Measurements from ENCODE around the gene FBXO17.
"Not testable (repeated sequence)": the region's sequence is repeated elsewhere in the genome, so short reads cannot be mapped to it uniquely, and the experiment has no call there.

The FBXO17 gene

GRCh38 chr19:38979812-38980211 is 4.3 kb upstream of the FBXO17 start:
- no peak for DNase-seq (ENCODE audit: low spot score)

DNA sequence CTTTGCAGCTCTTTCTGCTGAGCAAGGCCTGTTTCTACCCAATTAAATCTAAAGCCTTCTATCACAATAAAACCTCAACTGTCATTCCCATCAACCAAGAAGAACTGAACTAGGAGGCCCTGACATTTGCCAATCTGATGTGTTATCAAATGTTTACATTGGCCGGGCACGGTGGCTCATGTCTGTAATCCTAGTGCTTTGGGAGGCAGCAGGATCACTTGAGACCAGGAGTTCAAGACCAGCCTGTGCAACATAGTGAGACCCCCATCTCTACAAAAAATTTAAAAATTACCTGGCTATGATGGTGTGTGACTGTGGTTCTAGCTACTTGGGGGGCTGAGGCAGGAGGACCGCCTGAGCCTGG is 2.8 kb upstream of the FBXO17 start:
- no peak for DNase-seq (ENCODE audit: low spot score)

DNA sequence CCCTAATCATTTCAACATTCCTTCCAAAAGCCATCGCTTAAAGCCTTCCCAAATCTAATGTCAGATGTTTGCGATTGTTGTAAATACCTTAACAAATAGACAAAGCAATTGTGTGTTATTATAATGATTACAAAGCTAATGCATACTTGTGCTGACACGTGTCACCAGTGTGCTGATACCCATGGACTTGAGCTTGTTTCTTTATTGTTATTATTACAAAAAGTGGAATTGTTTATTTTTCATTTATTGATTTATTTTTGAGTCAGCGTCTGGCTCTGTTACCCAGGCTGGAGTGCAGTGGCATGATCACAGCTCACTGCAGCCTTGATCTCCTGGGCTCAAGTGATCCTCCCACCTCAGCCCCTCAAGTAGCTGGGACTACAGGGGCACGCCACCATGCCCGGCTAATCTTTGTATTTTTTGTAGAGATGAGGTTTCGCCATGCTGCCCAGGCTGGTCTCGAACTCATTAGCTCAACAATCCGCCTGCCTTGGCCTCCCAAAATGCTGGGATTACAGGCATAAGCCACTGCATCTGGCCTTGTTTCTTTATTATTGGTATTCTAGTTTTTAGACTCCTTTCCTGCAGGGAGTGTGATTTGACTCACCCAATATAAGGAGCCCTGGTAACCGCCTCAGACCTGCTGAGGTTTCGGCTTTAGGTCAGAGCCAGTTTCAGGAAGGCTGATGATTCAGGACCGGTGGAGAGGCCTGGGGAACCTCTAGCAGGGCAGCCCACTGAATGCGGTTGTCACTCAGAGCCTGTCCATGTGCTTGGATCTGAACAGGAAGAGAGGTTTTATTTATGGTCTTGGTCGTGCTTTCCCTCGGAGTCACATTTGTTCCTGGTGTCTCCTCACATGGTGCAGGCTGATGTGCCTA is 2.1 kb upstream of the FBXO17 start:
- DNase-seq (ENCODE audit: low spot score): no peak

DNA sequence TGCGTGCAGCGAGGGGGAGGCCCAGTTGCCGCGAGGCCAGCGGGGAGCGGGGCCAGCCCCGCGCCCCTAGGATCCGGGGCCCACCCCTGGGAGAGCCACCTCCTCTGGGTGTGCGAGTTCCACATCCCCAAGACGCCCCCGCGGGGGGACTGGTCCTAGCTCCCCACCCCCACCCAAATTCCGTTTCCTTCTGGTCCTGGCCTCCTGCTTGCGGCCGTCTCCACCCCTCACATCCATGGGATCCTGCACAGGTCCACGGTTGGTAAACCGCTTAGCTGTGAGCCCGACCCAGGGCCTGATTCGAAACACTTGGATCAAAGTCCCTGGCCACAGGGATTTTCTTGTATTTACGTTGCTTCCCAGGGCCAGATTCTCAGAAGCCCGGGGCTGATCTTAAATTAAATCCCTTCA is 324 bp upstream of the FBXO17 start:
- peak; percentile 82 for DNase-seq (ENCODE audit: low spot score)

DNA sequence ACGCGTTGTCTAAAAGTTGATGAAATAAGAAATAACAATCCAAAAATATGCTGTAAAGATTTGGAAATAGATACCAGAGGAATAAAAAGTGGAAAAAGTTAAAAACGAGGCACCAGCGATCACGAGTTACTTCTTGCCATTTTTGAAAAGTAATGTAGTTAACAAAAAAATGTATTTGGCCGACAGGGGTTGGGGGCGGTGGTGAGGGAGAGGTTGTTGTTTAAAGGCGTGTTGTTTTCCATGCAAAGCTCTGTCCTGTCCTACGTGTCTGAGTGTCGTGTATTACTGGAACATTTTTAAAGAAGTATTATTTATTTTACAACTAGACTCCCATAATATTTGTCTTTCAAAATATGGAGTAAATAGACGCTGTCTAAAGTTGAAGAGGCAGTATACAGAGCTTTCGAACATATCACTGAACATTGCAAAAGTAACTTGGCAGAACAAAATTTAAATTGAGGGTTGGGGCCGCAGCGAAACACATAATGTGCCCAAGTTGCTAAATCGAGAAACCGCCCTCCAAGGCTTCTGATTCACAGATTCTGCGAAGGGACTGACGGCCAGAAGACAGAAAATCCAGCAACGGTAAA is 823 bp downstream of the FBXO17 start:
- DNase-seq (ENCODE audit: low spot score): no peak

GRCh38 chr19:38971672-38972071 is 3.9 kb downstream of the FBXO17 start:
- no peak for DNase-seq (ENCODE audit: low spot score)

DNA sequence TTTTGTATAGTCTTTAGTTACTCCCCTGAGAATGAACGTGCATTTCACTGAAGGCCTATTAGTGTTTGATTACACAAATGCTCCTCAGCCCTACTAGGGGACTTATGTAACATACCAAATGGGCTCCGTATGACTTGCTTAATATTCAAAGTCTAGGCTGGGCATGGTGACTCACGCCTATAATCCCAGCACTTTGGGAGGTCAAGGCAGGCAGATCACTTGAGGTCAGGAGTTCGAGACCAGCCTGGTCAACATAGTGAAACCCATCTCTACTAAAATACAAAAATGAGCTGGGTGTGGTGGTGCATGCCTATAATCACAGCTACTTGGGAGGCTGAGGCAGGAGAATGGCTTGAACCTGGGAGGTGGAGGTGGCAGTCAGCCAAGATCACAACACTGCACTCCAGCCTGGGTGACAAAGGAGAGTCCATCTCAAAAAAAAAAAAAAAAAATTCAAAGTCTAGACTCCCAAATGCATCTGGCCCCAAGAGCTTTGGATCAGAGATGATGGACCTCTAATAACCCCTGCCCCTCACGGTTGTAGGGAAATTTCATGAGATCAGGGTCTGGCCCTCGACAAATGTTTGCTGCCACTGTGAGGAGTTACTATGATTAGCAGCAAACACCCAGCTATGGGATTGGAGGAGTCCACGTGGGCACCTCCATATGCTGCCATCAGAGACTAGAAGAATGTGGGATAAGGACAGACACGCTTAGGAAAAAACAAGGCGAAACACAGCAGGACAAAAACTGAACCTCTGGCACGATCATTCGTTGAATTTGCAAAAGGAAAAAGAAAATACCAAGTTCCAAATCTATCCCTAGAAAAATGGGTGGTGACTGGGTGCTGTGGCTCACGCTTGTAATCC is 4.6 kb downstream of the FBXO17 start:
- DNase-seq (ENCODE audit: low spot score): no peak

- not testable (repeated sequence) for DNase-seq (ENCODE audit: low spot score)
Measured at GRCh38 chr19:38966149-38966548, 9.4 kb downstream of the FBXO17 start.

GRCh38 chr19:38964738-38965137 is 10.8 kb downstream of the FBXO17 start:
- no peak for DNase-seq (ENCODE audit: low spot score)

DNA sequence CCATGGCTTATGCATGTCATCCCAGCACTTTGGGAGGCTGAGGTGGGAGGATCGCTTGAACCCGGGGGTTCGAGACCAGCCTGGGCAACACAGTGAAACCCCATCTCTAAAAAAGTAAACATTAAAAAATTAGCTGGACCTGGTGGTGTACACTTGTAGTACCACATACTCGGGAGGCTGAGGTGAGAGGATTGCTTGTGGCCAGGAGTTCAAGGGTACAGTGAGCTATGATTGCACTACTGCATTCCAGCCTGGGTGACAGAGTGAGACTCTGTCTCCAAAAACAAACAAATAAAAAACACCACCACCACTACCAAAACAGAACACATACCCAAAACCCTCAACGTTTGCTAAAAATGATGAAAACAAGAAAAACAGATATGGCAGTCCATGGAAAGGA is 15.9 kb downstream of the FBXO17 start:
- DNase-seq (ENCODE audit: low spot score): no peak

- no peak for DNase-seq (ENCODE audit: low spot score)
Measured at GRCh38 chr19:38958301-38958700, 17.2 kb downstream of the FBXO17 start.

DNA sequence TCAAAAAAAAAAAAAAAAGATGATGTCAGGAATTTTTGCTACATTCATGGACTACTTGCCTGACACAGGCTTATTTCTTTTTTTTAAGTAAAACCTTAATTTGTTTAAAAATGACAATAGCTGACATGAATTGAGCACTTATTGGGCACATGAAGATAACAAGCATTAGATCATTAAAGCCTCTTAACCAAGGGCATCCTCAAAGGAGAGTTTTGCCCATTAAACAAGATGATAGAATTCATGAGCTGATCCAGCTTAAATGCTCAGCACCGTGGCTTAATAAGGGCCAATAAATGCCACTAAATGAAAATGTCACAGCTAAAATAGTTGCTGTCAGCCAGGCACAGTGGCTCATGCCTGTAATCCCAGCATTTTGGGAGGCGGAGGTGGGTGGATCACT is 19.3 kb downstream of the FBXO17 start:
- no peak for DNase-seq (ENCODE audit: low spot score)

- DNase-seq (ENCODE audit: low spot score): no peak
Measured at GRCh38 chr19:38953677-38954076, 21.9 kb downstream of the FBXO17 start.

- DNase-seq (ENCODE audit: low spot score): peak; percentile 36
Measured at GRCh38 chr19:38952395-38953165, 23.0 kb downstream of the FBXO17 start.

- no peak for DNase-seq (ENCODE audit: low spot score)
Measured at GRCh38 chr19:38951187-38951586, 24.4 kb downstream of the FBXO17 start.

- no peak for DNase-seq (ENCODE audit: low spot score)
Measured at GRCh38 chr19:38949580-38950367, 25.8 kb downstream of the FBXO17 start.

DNA sequence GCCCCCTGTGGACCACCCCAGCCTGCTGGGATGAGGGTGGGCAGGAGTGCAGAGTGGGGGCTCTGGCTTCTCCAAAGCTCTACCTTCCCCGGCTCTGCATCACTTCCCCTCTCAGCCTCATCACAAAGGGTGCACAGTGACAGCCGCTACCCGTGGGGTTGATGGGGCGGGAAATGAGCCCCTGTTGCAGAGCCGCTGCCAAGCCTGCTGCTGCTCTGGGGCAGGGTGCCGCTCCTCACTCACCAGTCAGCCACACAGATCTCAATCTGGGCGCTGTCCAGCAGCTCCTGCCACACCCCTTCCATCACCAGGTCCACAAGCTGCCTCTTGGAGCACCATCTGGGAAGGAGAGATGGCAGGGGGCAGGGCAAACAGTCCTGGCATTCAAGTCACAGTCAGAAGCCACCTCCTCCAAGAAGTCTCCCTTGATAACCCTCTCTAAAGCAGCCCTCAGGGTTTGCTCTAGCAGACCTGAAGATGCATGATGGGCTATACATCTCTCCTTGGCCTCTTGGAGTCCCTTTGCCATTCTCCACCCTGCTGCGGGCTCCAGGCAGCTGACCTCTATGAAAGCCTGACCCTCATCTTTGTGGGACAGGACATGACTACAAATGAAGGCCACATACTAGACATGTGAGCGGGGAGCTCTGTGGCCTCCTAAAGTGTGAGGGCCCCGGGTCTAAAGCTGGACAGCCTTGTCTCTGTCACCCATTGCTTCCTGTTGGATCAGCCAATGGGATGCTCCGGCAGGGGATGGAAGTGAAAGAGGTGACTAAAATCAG is 29.1 kb downstream of the FBXO17 start:
- DNase-seq (ENCODE audit: low spot score): no peak

GRCh38 chr19:38945562-38946228 is 29.8 kb downstream of the FBXO17 start:
- no peak for DNase-seq (ENCODE audit: low spot score)

DNA sequence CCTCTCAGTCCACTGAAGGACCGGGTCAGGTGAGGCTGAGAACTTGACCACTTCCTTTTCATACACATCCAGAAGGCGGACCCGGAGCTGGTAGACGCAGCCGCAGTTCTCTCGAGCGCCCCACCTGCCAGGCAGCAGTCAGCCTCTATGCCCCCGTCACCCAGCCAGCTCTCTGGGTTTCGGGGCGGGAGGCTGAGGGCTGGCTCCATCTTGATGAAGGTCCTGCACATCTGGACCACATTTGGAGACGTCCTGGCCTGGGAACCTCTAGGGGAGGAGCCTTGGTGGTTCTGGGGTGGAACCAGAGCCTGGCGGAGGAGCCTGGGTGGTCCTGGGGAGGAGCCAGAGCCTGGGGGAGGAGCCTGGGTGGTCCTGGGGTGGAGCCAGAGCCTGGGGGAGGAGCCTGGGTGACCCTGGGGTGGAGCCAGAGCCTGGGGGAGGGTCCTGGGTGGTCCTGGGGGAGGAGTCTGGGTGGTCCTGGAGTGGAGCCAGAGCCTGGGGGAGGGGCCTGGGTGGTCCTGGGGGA is 30.5 kb downstream of the FBXO17 start:
- DNase-seq (ENCODE audit: low spot score): no peak
